ENCODE results near the gene PSEN1.

The PSEN1 gene

DNA sequence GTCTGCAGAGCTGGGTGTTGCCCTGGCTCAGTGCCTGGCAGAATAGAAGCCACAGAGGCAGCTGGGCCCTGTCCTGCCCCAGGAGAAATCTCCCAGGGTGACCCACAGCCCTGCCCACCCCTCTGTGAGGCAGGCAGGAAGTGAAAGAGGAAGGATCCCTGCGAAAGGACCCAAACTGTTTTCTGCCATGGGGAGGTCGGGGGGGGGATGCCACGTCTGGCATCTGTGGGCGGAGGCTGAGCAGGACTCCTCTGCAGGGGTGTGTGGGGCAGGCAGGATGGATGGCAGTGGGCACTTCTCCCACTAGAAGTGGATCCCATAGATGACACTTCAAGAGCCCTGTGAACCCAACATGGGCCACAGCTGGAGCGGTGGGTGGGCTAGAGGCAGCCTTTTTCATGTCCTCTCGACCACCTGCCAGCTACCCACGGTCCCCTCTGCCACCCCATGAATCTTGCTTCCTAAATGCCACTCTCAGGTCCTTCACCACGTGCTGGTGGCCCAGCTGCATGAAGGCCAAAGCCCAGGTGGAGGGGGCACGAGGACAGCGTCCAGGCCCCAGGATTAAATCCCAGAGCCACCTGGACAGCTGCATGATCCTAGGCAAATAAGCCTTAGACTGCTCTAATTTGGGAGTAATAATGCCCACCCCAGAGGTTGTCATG is 104.6 kb downstream of the PSEN1 start:
- DNase-seq (ENCODE audit: low spot score): no peak

GRCh38 chr14:73241481-73242165 is 105.3 kb downstream of the PSEN1 start:
- DNase-seq (ENCODE audit: low spot score): no peak

GRCh38 chr14:73242357-73242901 is 106.1 kb downstream of the PSEN1 start:
- peak; percentile 21 for DNase-seq (ENCODE audit: low spot score)

DNA sequence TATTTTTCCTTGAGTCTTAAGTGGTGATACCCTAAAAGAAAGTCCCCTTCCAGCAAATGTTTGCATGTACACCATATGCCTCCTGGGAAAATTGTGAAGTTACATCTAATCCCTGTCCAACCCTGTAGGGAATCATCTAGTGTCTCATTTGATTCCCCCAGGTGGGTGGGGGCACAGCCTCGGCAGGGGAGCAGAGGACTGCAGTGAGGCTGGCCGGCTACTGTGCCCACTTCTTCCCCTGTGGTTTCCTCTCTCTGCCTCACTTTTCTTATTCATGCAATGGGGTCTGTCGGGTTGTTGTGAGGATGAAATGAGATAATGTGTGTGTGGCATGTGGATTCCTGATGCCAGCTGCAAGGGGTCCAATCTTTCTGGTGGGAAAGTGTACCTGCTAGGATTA is 107.0 kb downstream of the PSEN1 start:
- DNase-seq (ENCODE audit: low spot score): no peak

GRCh38 chr14:73243748-73244147 is 107.4 kb downstream of the PSEN1 start:
- no peak for DNase-seq (ENCODE audit: low spot score)

DNA sequence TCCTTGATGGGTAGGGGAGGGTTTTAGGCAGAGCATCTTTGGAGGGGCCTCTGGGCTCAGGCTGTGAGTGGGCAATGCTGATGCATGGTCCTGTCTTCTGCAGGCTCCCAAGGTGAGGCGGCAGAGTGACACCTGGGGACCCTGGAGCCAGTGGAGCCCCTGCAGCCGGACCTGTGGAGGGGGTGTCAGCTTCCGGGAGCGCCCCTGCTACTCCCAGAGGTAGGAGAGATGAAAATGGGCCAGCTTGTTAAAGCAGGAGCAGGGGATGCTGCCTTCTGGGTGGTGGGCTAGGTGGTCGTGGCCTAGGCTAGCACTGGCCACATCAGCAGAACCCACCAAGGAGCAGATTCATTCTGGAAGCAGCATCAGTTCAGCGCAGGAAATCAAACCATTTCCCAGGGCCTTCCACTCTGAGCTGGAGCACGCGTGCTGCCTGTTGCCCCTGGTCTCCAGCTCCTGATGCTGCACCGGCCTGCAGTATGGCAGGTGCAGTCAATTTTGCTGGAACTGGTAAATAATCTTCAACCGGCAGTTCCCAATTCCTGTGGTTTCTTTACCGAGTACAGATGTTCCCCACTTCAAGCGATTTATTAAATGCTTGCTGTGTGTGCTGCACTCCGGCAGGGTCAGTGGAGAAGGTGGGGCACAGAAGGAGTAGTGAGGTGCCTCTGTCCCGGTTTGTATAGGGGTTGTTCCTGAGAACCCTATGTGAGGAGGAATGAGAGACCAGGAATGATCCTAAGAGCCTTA is 108.4 kb downstream of the PSEN1 start:
- DNase-seq (ENCODE audit: low spot score): no peak

- DNase-seq (ENCODE audit: low spot score): peak; percentile 81
Measured at GRCh38 chr14:73245480-73246325, 109.4 kb downstream of the PSEN1 start.

DNA sequence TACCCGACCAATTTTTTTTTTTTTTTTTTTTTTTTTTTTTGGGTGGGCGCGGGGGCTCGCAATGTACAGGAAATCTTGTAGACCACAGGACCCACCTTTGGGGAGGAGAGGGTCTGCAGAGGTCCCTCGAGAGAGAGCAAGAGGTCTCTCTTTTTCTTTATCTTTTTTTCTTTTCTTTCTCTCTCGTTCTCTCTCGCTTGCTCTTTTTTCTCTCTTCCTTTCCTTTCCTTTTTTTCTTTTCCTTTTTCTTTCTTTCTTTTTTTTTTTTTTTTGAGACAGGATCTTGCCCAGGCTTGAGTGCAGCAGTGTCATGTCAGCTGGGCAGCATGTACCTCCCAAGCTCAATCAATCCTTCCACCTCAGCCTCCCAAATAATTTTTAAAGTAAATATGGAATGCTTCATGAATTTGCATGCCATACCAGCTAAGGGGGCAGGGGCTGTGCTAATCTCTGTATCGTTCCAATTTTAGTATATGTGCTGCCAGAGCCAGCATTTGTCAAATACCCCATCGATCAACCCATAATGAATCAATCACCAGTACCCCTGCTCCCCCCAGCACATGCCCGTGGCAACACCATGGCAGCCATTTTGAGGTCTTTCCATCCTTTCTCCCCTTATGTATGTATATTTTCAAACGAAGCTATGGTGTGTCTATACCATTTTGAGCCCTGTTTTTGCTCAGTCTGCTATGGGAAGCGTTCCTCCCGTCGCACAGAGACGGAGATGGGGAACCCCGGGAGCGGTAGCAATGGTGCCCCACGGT is 110.3 kb downstream of the PSEN1 start:
- no peak for DNase-seq (ENCODE audit: low spot score)

GRCh38 chr14:73248108-73248868 is 112.0 kb downstream of the PSEN1 start:
- DNase-seq (ENCODE audit: low spot score): no peak

DNA sequence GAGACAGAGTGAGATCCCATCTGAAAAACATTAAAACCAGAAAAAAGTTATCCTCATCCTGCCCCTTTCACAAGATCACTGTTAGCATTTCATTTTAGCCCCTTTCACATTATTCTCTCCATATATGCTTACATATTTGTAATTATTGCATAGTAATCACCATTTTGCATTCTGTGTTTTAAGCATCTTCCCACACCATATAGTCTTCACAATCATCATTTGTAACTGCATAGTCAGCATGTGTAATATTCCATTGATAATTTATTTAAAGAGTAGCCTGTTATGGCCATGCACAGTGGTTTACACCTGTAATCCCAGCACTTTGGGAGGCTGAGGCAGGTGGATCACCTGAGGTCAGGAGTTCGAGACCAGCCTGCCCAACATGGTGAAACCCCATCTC is 112.8 kb downstream of the PSEN1 start:
- no peak for DNase-seq (ENCODE audit: low spot score)

GRCh38 chr14:73249564-73250316 is 113.4 kb downstream of the PSEN1 start:
- no peak for DNase-seq (ENCODE audit: low spot score)

GRCh38 chr14:73250317-73250713 is 114.0 kb downstream of the PSEN1 start:
- no peak for DNase-seq (ENCODE audit: low spot score)

DNA sequence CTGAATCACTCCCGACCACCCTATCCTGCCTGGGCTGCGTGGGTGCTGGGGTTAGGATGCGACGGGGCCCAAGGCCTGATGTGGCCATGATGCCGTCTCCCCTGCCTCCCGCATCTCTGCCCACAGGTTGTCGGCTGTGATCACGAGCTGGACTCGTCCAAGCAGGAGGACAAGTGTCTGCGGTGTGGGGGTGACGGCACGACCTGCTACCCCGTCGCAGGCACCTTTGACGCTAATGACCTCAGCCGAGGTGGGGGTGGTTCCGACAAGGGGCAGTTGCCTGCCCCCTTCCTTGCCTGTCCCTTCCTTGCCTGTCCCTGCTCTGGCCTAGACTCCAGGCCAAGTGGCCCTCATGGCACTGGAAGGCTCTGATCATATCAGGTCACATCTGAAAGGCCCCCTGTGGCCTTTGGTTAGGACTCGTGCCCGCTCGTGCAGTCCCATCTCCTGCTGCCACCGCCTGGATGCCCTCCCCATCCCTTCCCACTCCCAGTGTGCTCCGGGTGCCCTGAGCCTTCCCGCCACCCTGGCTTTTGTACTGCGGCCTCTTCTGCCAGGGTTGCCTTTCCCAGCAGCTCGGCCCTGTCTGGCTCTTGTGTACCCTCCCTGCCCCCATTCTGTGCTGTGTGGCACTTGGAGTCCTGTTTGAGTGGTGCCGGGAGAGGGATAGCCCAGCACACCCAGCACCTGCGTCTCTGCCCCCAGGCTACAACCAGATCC is 114.6 kb downstream of the PSEN1 start:
- DNase-seq (ENCODE audit: low spot score): no peak

DNA sequence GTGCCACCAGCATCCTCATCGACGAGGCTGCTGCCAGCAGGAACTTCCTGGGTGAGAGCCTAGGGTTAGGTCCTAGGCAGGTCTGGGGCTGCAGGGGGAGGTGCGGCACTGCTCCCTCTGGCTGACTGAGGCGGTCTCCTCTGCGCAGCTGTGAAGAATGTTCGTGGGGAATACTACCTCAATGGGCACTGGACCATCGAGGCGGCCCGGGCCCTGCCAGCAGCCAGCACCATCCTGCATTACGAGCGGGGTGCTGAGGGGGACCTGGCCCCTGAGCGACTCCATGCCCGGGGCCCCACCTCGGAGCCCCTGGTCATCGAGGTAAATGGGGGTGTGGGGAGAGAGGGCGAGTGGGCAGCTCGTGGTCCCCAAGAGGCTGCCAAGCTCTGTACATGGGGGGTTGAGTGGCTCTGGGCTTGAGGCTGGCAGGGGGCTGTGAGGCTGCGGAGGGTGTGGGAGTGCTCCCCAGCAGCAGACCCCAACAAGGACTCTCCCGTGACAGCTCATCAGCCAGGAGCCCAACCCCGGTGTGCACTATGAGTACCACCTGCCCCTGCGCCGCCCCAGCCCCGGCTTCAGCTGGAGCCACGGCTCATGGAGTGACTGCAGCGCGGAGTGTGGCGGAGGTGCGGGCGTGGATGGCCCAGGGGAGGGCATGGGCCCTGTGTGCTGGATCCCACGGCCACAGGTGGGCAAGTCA is 115.4 kb downstream of the PSEN1 start:
- no peak for DNase-seq (ENCODE audit: low spot score)

DNA sequence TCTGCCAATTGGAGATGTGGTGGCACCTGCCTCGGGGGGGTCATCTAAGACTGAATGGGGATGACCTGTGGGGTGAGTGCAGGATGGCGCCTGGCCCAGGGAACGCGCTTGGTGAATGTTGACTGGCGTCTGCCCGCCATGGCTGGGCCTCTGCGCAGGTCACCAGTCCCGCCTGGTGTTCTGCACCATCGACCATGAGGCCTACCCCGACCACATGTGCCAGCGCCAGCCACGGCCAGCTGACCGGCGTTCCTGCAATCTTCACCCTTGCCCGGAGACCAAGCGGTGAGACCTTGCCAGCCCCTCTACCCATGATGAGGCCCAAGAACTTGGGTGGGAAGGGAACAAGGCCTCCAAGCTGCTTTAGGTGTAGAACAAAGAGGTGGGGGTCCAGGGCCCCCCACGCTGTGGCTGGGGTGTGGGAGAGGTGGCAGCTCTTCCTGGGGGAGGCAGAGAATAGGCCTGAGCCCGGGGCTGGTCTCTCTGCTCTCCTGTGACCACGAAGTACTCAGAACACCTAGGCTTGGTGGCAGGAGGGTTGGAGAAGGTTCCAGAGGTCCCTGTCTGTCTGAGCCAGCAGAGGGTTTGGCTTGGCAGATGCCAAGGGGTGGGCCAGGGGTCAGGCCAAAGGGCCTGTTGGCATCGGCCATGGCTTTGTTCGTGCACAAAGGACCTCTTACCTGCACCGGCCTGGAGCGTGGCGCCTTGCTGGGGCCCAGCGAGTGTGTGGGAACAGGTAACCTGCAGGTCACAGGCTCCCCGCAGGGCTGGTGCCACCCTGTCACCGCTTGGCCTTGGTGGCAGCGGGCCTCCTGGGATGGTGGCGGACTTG is 116.4 kb downstream of the PSEN1 start:
- DNase-seq (ENCODE audit: low spot score): no peak

DNA sequence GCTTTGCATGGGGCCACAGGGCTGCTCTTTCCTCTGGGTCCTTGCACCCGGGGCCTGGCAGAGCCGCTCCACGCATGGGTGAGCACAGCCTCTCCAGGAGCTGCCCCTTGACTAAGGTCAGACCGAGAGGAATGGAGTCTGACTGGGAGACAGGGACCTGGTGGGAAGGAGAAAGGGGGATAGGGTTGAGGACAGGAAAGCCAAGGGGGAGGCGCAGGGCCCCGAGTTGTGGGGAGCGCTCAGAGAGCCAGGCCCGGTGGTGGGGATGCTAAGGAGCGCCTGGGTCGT is 117.0 kb downstream of the PSEN1 start:
- no peak for DNase-seq (ENCODE audit: low spot score)

DNA sequence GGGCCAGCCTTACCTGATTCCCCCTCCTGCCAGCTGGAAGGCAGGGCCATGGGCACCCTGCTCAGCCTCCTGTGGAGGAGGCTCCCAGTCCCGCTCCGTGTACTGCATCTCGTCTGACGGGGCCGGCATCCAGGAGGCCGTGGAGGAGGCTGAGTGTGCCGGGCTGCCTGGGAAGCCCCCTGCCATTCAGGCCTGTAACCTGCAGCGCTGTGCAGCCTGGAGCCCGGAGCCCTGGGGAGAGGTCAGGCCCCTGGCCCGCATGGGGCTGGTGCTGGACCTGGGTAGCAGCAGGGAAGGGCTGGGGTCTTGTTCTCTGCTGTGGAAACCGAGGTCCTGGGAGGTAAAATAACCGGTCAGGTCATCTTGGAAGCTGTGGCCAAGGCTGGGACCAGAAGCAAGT is 117.4 kb downstream of the PSEN1 start:
- no peak for DNase-seq (ENCODE audit: low spot score)

Data from GM03348 (cell line).